MCF 10A (cell line): ENCODE measurements around the gene UCHL3. TPM values are rescaled to one million over a fixed set of nuclear protein-coding genes. Genes with fewer than 3 reads are reported as not detected.
A peak's percentile ranks its signal among the peaks of the same experiment; 100 is the strongest.

Source experiments
- Bru-seq: library from RNA; stranded (reverse); fragments of 400-500 nt; gene quantifications from one replicate; lab custom pipeline; 2021; lab: Mats Ljungman, UMichigan
- BruChase-seq, 2 experiments: library from RNA; stranded (reverse); fragments of 400-500 nt; gene quantifications; one replicate each; lab custom pipeline; 2021; lab: Mats Ljungman, UMichigan
- BruUV-seq: library from RNA; stranded (reverse); fragments of 400-500 nt; replicated peaks from 2 replicates; lab custom pipeline; 2021; lab: Mats Ljungman, UMichigan
- CTCF ChIA-PET: fragments of 300-600 bp; sonication (Branson Sonifier 250); formaldehyde crosslinking; extraction: SDS; loops from one replicate; lab custom pipeline; 2021; ENCODE audit warnings: antibody characterized with exemption, inconsistent platforms; lab: Yijun Ruan, JAX
- POLR2A ChIA-PET: fragments of 300-600, 350-650 bp; sonication (Branson Sonifier 250); formaldehyde crosslinking; extraction: SDS; loops from one replicate; lab custom pipeline; 2020; ENCODE audit warnings: antibody characterized with exemption, inconsistent platforms; lab: Yijun Ruan, JAX
- DNase-seq: peaks from one replicate; pipeline ENCODE4 v3.0.0-alpha.2; 2018; ENCODE audit not compliant: unreplicated experiment
- H3K27ac Mint-ChIP-seq: one replicate; pipeline ENCODE4 v1.8.0; 2022; ENCODE audit warnings: mild to moderate bottlenecking, low read depth, mixed read lengths; ENCODE audit not compliant: unreplicated experiment
- H3K27me3 Mint-ChIP-seq: one replicate; pipeline ENCODE4 v1.8.0; 2022; ENCODE audit warnings: mixed read lengths; ENCODE audit not compliant: insufficient read depth, unreplicated experiment
- H3K36me3 Mint-ChIP-seq: one replicate; pipeline ENCODE4 v1.8.0; 2022; ENCODE audit warnings: mild to moderate bottlenecking, moderate library complexity, mixed read lengths; ENCODE audit not compliant: insufficient read depth, unreplicated experiment
- H3K4me1 Mint-ChIP-seq: one replicate; pipeline ENCODE4 v1.8.0; 2022; ENCODE audit warnings: mixed read lengths; ENCODE audit not compliant: insufficient read depth, unreplicated experiment
- H3K4me3 Mint-ChIP-seq: one replicate; pipeline ENCODE4 v1.8.0; 2022; ENCODE audit warnings: mild to moderate bottlenecking, moderate library complexity, mixed read lengths; ENCODE audit not compliant: unreplicated experiment
- H3K9me3 Mint-ChIP-seq: one replicate; pipeline ENCODE4 v1.8.0; 2022; ENCODE audit warnings: mixed read lengths; ENCODE audit not compliant: unreplicated experiment
- intact Hi-C: fragments of 100-400 bp; cut with micrococcal nuclease; formaldehyde crosslinking; loops from 2 replicates; pipeline ENCODE4 v1.14.1; 2022
- long read RNA-seq: library from polyadenylated mRNA; stranded (forward); transcript quantifications from one replicate; pipeline ENCODE4 v2.0.0, GENCODE V29; 2022
- total RNA-seq: library from RNA; stranded (reverse); gene quantifications from 2 replicates; pipeline ENCODE4 v1.2.3, GENCODE V29; 2022
- TF ChIP-seq, protein P1 (sequence below): fragments of 200-600 bp; IDR thresholded peaks from one replicate; pipeline ENCODE4 v1.8.0; 2022; ENCODE audit warnings: antibody characterized with exemption, mild to moderate bottlenecking; ENCODE audit not compliant: unreplicated experiment

UCHL3 gene
- total RNA-seq (49.9 and 79.3 TPM in 2 replicates), Bru-seq, nascent RNA (percentile 90 among the genes with signal in this experiment), BruChase-seq, experiment 1, labeled RNA remaining after a 6-hour chase (percentile 96 among the genes with signal in this experiment), BruChase-seq, experiment 2, labeled RNA remaining after a 2-hour chase (percentile 95 among the genes with signal in this experiment)
- long read RNA-seq, transcript UCHL3-206 (8 exons, 1,050 nt), result major isoform, 6 of 30 reads
- long read RNA-seq, partial matches to known transcripts, result 16 of 30 reads
- long read RNA-seq, other reads (novel, unspliced or antisense), result 8 of 30 reads

- ChIA-PET CTCF (interaction anchor here (0.6 to 2.6 kb wide), 8 partner anchors 12 to 857 kb away, joined by 3 to 14 read pairs (median 3); partner anchors contain the start of genes COMMD6 and TBC1D4), POLR2A (interaction anchor here (0.6 to 3.9 kb wide), 13 partner anchors 10 to 184 kb away, joined by 3 to 40 read pairs (median 4); partner anchors contain the start of genes COMMD6 and TBC1D4)
- H3K9me3 Mint-ChIP-seq, result no peaks in the 10 kb centered on the region
- TSS peak; percentile 76 for BruUV-seq
- peak within 1 kb of the TSS; percentile 98 for H3K27ac Mint-ChIP-seq
- peaks cover 5% of the 10 kb centered on the region for H3K36me3 Mint-ChIP-seq
- intact Hi-C loops, result loop anchor here (1.0 to 2.0 kb wide), 3 partner anchors 12 to 177 kb away; partner anchors contain the start of genes COMMD6 and TBC1D4
- H3K27me3 Mint-ChIP-seq, result no peaks in the 10 kb centered on the region
- peaks cover 32% of the 10 kb centered on the region for H3K4me1 Mint-ChIP-seq
- peak; percentile 96 for DNase-seq
- TF ChIP-seq, protein P1, sequence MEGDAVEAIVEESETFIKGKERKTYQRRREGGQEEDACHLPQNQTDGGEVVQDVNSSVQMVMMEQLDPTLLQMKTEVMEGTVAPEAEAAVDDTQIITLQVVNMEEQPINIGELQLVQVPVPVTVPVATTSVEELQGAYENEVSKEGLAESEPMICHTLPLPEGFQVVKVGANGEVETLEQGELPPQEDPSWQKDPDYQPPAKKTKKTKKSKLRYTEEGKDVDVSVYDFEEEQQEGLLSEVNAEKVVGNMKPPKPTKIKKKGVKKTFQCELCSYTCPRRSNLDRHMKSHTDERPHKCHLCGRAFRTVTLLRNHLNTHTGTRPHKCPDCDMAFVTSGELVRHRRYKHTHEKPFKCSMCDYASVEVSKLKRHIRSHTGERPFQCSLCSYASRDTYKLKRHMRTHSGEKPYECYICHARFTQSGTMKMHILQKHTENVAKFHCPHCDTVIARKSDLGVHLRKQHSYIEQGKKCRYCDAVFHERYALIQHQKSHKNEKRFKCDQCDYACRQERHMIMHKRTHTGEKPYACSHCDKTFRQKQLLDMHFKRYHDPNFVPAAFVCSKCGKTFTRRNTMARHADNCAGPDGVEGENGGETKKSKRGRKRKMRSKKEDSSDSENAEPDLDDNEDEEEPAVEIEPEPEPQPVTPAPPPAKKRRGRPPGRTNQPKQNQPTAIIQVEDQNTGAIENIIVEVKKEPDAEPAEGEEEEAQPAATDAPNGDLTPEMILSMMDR, result peak; percentile 81
- H3K4me3 Mint-ChIP-seq, result peak within 1 kb of the TSS; percentile 86
These were observed at the start of gene UCHL3 for GRCh38 chr13:75549262-75550158. Gene UCHL3 (plus strand): TSS chr13:75549791. CDS start chr13:75549821, 30 bp downstream.

DNA sequence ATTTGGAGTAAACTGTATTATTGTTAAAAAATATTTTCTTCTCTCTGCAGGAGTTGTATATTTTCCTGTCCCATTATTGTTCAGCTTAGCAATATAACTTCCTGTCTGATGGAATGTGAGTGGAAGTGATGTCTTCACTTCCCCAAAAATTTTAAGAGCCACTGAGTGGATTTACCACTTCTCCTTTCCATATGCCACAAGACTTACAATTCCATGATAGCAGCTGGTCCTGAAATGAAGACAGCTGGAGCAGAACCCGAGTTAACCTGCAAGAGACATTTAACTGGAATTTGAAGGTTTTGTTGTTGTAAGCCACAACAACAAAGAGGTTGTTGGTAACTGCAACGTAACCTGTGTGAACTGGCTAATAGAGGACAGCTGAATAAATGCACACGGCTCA, 44.3 kb upstream of the UCHL3 start:
- Mint-ChIP-seq H3K27me3 (no peaks in the 10 kb centered on the region), H3K4me1 (no peaks in the 10 kb centered on the region), H3K4me3 (no peak overlapping the region), H3K27ac (no peak overlapping the region), H3K9me3 (no peaks in the 10 kb centered on the region), H3K36me3 (no peaks in the 10 kb centered on the region)
- intact Hi-C loops, result no loop called here
- no TSS peak for BruUV-seq
- CTCF ChIA-PET, result interaction anchor here (2.2 kb wide), 1 partner anchor 23 kb away, joined by 7 read pairs; the partner anchor contains the start of gene TBC1D4
- POLR2A ChIA-PET, result interaction anchor here (0.6 kb wide), 2 partner anchors 367 to 830 kb away, joined by 3 read pairs; no protein-coding TSS in a partner anchor
- TF ChIP-seq, protein P1, result no peak
- DNase-seq, result no peak

DNA sequence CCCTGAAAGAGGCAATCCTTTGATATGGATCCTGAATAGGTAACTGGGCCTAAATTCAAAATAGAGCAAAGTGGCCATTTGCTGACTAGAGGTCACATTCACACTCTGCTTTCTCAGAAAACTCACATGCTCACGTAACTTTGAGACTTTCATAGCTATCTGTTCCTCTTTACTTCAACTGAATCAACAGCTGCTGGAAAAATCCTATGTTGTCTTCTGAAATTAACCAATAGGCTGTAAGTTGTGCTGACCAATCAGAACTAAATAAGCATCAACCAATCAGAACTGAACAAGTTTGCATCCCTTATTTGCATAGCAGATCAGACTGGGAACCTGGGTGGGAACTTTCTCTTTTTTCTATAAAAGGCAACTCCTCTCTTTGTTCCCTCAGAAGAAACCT, 43.6 kb upstream of the UCHL3 start:
- POLR2A ChIA-PET, result interaction anchor here (0.6 kb wide), 1 partner anchor 831 kb away, joined by 3 read pairs; no protein-coding TSS in a partner anchor
- CTCF ChIA-PET, result interaction anchor here (2.2 kb wide), 1 partner anchor 24 kb away, joined by 7 read pairs; the partner anchor contains the start of gene TBC1D4
- Mint-ChIP-seq H3K27me3 (no peaks in the 10 kb centered on the region), H3K4me3 (no peak overlapping the region), H3K4me1 (no peaks in the 10 kb centered on the region), H3K36me3 (no peaks in the 10 kb centered on the region), H3K9me3 (no peaks in the 10 kb centered on the region), H3K27ac (no peak overlapping the region)
- TF ChIP-seq, protein P1, result no peak
- no TSS peak for BruUV-seq
- no peak for DNase-seq
- intact Hi-C loops, result no loop called here
